HL-60 (cell line): ENCODE data around the gene CD99L2.

ENCODE experiments used
- DNase-seq, 2 experiments: peaks; one replicate each; pipeline ENCODE4 v3.0.0-alpha.2; 2010 to 2020; ENCODE audit warnings: low read depth in 1 of 2, low spot score in 1 of 2
- H3K27ac ChIP-seq: fragments of 250-450 bp; sonication (Bioruptor Pico); replicated peaks from 2 replicates; pipeline ENCODE4 v1.5.1; 2020; ENCODE audit warnings: mild to moderate bottlenecking, moderate library complexity
- H3K27me3 ChIP-seq: fragments of 250-450 bp; sonication (Bioruptor Pico); 2 replicates; pipeline ENCODE4 v1.5.1; 2021; ENCODE audit warnings: mild to moderate bottlenecking, moderate library complexity; ENCODE audit not compliant: insufficient read depth, poor library complexity, severe bottlenecking
- H3K4me3 ChIP-seq: replicated peaks from 2 replicates; pipeline ENCODE4 v1.5.1; 2011; ENCODE audit warnings: mild to moderate bottlenecking, control low read depth, low read length; ENCODE audit not compliant: insufficient read depth
- CTCF ChIP-seq: IDR thresholded peaks from one replicate; pipeline ENCODE4 v1.5.1; 2011; ENCODE audit warnings: low read length, control low read depth, inconsistent platforms; ENCODE audit not compliant: insufficient read depth
- GABPA ChIP-seq: IDR thresholded peaks from 2 replicates; pipeline ENCODE4 v1.6.1; 2012; ENCODE audit warnings: low read depth
- POLR2AphosphoS5 ChIP-seq: IDR thresholded peaks from 2 replicates; pipeline ENCODE4 v1.6.1; 2012; ENCODE audit warnings: low read depth
- SPI1 ChIP-seq: IDR thresholded peaks from 2 replicates; pipeline ENCODE4 v1.6.1; 2012; ENCODE audit warnings: low read depth, mild to moderate bottlenecking, borderline replicate concordance
- TF ChIP-seq, protein P1 (sequence below): IDR thresholded peaks from 2 replicates; pipeline ENCODE4 v1.6.1; 2012; ENCODE audit warnings: low read depth; ENCODE audit not compliant: insufficient replicate concordance

CD99L2 gene

DNA sequence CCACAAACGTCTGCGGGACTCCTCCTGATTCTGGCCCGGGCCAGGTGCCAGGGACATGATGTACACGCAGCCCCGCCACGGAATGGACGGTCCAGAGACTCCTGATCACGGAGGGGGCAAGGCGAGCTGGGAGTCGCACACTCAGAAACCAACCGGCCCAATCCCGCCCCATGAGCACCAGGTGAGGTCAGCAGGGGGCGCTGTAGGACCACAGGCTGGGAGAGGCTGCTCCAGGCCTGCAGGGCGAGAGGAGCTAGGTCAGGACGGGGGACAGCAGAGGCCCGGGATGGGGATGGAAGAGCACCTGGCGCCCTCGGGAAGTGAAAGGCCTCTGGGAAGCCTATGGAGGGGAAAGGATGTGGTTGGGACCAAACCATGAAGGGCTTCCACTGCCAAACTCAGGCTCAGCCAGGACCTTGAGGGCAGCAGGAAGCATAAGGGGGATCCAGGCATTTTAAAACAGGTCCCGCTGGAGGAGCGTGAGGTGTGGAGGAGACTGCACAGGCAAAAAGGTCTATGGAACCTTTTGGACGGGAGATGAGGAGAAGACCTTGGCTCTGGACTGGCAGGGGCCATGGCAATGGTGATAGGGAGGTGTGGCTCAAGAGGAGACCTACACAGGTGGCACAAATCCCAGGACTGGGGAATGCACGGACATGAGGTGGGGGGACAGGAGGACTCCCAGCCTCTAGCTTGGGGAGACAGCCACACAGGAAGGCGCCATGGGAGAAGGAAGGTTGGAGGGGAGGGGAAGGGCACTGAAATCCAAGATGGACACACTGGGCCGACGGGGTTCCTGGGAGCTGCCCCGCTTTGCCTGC lies 126.1 kb downstream of the CD99L2 start:
- H3K4me3 ChIP-seq, result no peak overlapping the region
- TF ChIP-seq CTCF, result peak; percentile 30
- TF ChIP-seq GABPA, result no peak
- H3K27me3 ChIP-seq, result no peaks in the 10 kb centered on the region
- H3K27ac ChIP-seq, result no peak overlapping the region
- peak; percentile 29 to 74 for DNase-seq

GRCh38 chrX:150771116-150771515 lies 127.4 kb downstream of the CD99L2 start:
- no peak for TF ChIP-seq CTCF
- no peak for TF ChIP-seq GABPA
- no peaks in the 10 kb centered on the region for H3K27me3 ChIP-seq
- H3K27ac ChIP-seq, result no peak overlapping the region
- DNase-seq, result no peak
- H3K4me3 ChIP-seq, result no peak overlapping the region

DNA sequence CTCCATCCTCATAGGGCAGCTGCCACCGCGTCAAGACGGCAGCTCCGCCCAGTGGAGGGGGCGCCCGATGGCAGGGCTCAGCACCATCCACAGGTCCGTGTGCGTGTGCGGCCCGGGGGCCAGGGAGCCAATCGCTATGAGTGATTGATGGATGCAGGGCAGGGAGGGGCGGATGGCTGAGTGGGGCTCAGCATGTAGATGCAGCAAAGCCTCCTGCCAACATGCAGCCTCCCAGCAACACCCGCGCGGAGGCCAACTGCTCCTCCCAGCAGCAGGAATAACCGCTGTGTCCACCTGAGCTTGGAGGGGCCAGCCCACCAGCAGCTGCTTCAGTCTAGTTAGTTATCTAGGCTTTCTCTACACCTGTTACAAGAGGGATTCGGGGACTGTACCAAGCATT lies 127.8 kb downstream of the CD99L2 start:
- H3K27me3 ChIP-seq, result no peaks in the 10 kb centered on the region
- H3K4me3 ChIP-seq, result no peak overlapping the region
- H3K27ac ChIP-seq, result no peak overlapping the region
- TF ChIP-seq GABPA, result no peak
- no peak for TF ChIP-seq CTCF
- TF ChIP-seq, protein P1, sequence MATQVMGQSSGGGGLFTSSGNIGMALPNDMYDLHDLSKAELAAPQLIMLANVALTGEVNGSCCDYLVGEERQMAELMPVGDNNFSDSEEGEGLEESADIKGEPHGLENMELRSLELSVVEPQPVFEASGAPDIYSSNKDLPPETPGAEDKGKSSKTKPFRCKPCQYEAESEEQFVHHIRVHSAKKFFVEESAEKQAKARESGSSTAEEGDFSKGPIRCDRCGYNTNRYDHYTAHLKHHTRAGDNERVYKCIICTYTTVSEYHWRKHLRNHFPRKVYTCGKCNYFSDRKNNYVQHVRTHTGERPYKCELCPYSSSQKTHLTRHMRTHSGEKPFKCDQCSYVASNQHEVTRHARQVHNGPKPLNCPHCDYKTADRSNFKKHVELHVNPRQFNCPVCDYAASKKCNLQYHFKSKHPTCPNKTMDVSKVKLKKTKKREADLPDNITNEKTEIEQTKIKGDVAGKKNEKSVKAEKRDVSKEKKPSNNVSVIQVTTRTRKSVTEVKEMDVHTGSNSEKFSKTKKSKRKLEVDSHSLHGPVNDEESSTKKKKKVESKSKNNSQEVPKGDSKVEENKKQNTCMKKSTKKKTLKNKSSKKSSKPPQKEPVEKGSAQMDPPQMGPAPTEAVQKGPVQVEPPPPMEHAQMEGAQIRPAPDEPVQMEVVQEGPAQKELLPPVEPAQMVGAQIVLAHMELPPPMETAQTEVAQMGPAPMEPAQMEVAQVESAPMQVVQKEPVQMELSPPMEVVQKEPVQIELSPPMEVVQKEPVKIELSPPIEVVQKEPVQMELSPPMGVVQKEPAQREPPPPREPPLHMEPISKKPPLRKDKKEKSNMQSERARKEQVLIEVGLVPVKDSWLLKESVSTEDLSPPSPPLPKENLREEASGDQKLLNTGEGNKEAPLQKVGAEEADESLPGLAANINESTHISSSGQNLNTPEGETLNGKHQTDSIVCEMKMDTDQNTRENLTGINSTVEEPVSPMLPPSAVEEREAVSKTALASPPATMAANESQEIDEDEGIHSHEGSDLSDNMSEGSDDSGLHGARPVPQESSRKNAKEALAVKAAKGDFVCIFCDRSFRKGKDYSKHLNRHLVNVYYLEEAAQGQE, result no peak
- no peak for TF ChIP-seq SPI1
- TF ChIP-seq POLR2AphosphoS5, result no peak
- DNase-seq, result no peak

GRCh38 chrX:150769408-150769807 lies 129.1 kb downstream of the CD99L2 start:
- DNase-seq, result no peak
- TF ChIP-seq CTCF (no peak), SPI1 (no peak), POLR2AphosphoS5 (no peak), GABPA (no peak)
- TF ChIP-seq, protein P1, result no peak
- H3K27me3 ChIP-seq, result no peaks in the 10 kb centered on the region
- no peak overlapping the region for H3K27ac ChIP-seq
- no peak overlapping the region for H3K4me3 ChIP-seq
